HepG2 (cell line): ENCODE results near the gene EPHB6. TPM values are rescaled to one million over a fixed set of nuclear protein-coding genes. Genes with fewer than 3 reads are reported as not detected.

Experiments used
- HMGXB4 ChIP-seq, 2 experiments: sonication (generic) in 1 of 2; formaldehyde crosslinking in 1 of 2; IDR thresholded peaks; 2 replicates each; pipeline versions ENCODE4 v1.4.0 to v1.6.1; 2018 to 2020; ENCODE audit warnings: missing genetic modification reagents in 2 of 2, borderline replicate concordance in 1 of 2, low read depth in 1 of 2, mild to moderate bottlenecking in 1 of 2, missing biosample characterization in 1 of 2
- ISL2 ChIP-seq: sonication (generic); formaldehyde crosslinking; IDR thresholded peaks from 2 replicates; pipeline ENCODE4 v1.5.0; 2020; ENCODE audit warnings: missing genetic modification reagents
- PRDM10 ChIP-seq: sonication (generic); formaldehyde crosslinking; IDR thresholded peaks from 2 replicates; pipeline ENCODE4 v1.4.0; 2020; ENCODE audit warnings: low read depth, missing genetic modification reagents
- RARA ChIP-seq: IDR thresholded peaks from 2 replicates; pipeline ENCODE4 v1.6.1; 2016; ENCODE audit warnings: missing genetic modification reagents, missing compliant biosample characterization
- RBM22 ChIP-seq: fragments of 200-400 bp; formaldehyde crosslinking; optimal IDR thresholded peaks from 2 replicates; pipeline ENCODE3; 2017; ENCODE audit warnings: mild to moderate bottlenecking, low read length, moderate library complexity
- ZGPAT ChIP-seq: IDR thresholded peaks from 2 replicates; pipeline ENCODE4 v1.6.1; 2016; ENCODE audit warnings: mild to moderate bottlenecking
- ZNF12 ChIP-seq: sonication (generic); formaldehyde crosslinking; IDR thresholded peaks from 2 replicates; pipeline ENCODE4 v1.5.0; 2020; ENCODE audit warnings: missing genetic modification reagents
- ZNF629 ChIP-seq: sonication (generic); formaldehyde crosslinking; conservative IDR thresholded peaks from 2 replicates; pipeline ENCODE4 v1.5.0; 2020; ENCODE audit warnings: missing genetic modification reagents
- ZNF75D ChIP-seq: sonication (generic); formaldehyde crosslinking; IDR thresholded peaks from 2 replicates; pipeline ENCODE4 v1.8.1; 2023; ENCODE audit warnings: missing genetic modification reagents, mild to moderate bottlenecking, borderline replicate concordance
- ZNF776 ChIP-seq: sonication (generic); formaldehyde crosslinking; IDR thresholded peaks from 2 replicates; pipeline ENCODE4 v1.4.0; 2020; ENCODE audit warnings: mild to moderate bottlenecking, missing genetic modification reagents
- ZNF777 ChIP-seq: sonication (generic); formaldehyde crosslinking; IDR thresholded peaks from 2 replicates; pipeline ENCODE4 v1.4.0; 2020; ENCODE audit warnings: missing genetic modification reagents
- ZNF800 ChIP-seq: sonication (generic); formaldehyde crosslinking; IDR thresholded peaks from 2 replicates; pipeline ENCODE4 v1.4.0; 2020; ENCODE audit warnings: missing genetic modification reagents
- polyA plus RNA-seq, 8 experiments: library from polyadenylated mRNA; depleted of rRNA in 3 of 8; stranded (reverse) in 7 of 8; unstranded in 1 of 8; fragments of >200 nt; fragmentation: Illumina TruSeq in 4 of 8; extraction: Trizol in 4 of 8; gene quantifications; 2 replicates each; pipeline versions ENCODE4 v1.2.1 to v1.2.3, GENCODE V29; 2011 to 2016; ENCODE audit warnings: low read depth in 4 of 8, missing spikeins in 1 of 8, mixed read lengths in 1 of 8; ENCODE audit not compliant: insufficient read depth in 1 of 8
- total RNA-seq, 5 experiments: library from RNA; depleted of rRNA; stranded (reverse); fragments of >200 nt; fragmentation: Illumina TruSeq; extraction: Trizol; gene quantifications; 2 replicates each; pipeline ENCODE4 v1.2.3, GENCODE V29; 2016; ENCODE audit warnings: low read depth in 1 of 5
- TF ChIP-seq, protein P1 (sequence below): sonication (generic); formaldehyde crosslinking; IDR thresholded peaks from 2 replicates; pipeline ENCODE4 v1.4.0; 2020; ENCODE audit warnings: missing genetic modification reagents

EPHB6 gene
- total and polyA plus RNA-seq, 2 of the 13 experiments (the other 11 are each of a cell fraction or from before 2014, with no cell fraction given), result not detected

- TF ChIP-seq, protein P1, sequence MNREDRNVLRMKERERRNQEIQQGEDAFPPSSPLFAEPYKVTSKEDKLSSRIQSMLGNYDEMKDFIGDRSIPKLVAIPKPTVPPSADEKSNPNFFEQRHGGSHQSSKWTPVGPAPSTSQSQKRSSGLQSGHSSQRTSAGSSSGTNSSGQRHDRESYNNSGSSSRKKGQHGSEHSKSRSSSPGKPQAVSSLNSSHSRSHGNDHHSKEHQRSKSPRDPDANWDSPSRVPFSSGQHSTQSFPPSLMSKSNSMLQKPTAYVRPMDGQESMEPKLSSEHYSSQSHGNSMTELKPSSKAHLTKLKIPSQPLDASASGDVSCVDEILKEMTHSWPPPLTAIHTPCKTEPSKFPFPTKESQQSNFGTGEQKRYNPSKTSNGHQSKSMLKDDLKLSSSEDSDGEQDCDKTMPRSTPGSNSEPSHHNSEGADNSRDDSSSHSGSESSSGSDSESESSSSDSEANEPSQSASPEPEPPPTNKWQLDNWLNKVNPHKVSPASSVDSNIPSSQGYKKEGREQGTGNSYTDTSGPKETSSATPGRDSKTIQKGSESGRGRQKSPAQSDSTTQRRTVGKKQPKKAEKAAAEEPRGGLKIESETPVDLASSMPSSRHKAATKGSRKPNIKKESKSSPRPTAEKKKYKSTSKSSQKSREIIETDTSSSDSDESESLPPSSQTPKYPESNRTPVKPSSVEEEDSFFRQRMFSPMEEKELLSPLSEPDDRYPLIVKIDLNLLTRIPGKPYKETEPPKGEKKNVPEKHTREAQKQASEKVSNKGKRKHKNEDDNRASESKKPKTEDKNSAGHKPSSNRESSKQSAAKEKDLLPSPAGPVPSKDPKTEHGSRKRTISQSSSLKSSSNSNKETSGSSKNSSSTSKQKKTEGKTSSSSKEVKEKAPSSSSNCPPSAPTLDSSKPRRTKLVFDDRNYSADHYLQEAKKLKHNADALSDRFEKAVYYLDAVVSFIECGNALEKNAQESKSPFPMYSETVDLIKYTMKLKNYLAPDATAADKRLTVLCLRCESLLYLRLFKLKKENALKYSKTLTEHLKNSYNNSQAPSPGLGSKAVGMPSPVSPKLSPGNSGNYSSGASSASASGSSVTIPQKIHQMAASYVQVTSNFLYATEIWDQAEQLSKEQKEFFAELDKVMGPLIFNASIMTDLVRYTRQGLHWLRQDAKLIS (CRISPR knock-in tag), result no peak
- TF ChIP-seq ZNF75D (CRISPR knock-in tag) (no peak), ZNF629 (CRISPR knock-in tag) (no peak), ZNF12 (CRISPR knock-in tag) (no peak), RARA (CRISPR knock-in tag) (no peak), ZNF777 (CRISPR knock-in tag) (no peak), ISL2 (CRISPR knock-in tag) (no peak), ZNF776 (CRISPR knock-in tag) (no peak), RBM22 (no peak), HMGXB4 (CRISPR knock-in tag; IDR thresholded peaks at IDR 0.05; ENCODE audit: borderline replicate concordance in 1 of 2, low read depth in 1 of 2) (no peak), ZGPAT (CRISPR knock-in tag) (no peak), ZNF800 (CRISPR knock-in tag) (no peak), PRDM10 (no peak)
Observed at GRCh38 chr7:142806957-142807356, 47.9 kb upstream of the EPHB6 start (continued).
